Measurements from ENCODE around the gene TJP3. TPM values are rescaled to one million over a fixed set of nuclear protein-coding genes. Genes with fewer than 3 reads are reported as not detected.

TJP3 gene
- total RNA-seq, 1 donor from 2014 or later, result under 0.01 TPM

GRCh38 chr19:3710265-3710812 lies 2.2 kb downstream of the TJP3 start:
- no peak for DNase-seq (ENCODE audit: low read depth in 2 of 2)

GRCh38 chr19:3712663-3713611 lies 4.8 kb downstream of the TJP3 start:
- no peak for DNase-seq (ENCODE audit: low read depth in 2 of 2)

- DNase-seq (ENCODE audit: low read depth in 2 of 2), result no peak
Observed at GRCh38 chr19:3716147-3716668, 8.0 kb downstream of the TJP3 start.

DNA sequence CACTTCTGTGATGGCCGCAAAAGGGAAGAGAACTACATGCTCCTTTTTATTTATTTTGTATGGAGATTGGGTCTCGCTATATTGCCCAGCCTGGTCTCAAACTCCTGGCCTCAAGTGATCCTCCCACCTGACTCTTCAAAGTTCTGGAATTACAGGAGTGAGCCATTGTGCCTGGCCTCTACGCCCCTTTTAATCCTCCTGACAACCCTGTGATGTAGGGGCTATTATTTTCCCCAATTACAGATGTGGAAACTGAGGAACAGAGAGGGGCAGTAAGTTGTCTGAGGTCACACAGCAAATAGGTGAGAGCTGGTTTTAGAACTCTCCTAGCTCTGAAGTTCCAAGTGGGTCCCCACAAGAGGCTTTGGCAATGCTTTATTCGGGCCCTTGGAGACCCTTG lies 11.7 kb downstream of the TJP3 start:
- DNase-seq (ENCODE audit: low read depth in 2 of 2), result no peak

GRCh38 chr19:3720349-3720917 lies 12.2 kb downstream of the TJP3 start:
- DNase-seq (ENCODE audit: low read depth in 2 of 2), result no peak

GRCh38 chr19:3721131-3721886 lies 13.1 kb downstream of the TJP3 start:
- DNase-seq (ENCODE audit: low read depth in 2 of 2), result peak; percentile 64 to 78

- no peak for DNase-seq (ENCODE audit: low read depth in 2 of 2)
Observed at GRCh38 chr19:3721887-3722442, 13.8 kb downstream of the TJP3 start.

GRCh38 chr19:3722443-3723109 lies 14.4 kb downstream of the TJP3 start:
- DNase-seq (ENCODE audit: low read depth in 2 of 2), result no peak

GRCh38 chr19:3723110-3723488 lies 14.9 kb downstream of the TJP3 start:
- no peak for DNase-seq (ENCODE audit: low read depth in 2 of 2)

GRCh38 chr19:3723883-3724282 lies 15.7 kb downstream of the TJP3 start:
- no peak for DNase-seq (ENCODE audit: low read depth in 2 of 2)

GRCh38 chr19:3725121-3725520 lies 16.9 kb downstream of the TJP3 start:
- no peak for DNase-seq (ENCODE audit: low read depth in 2 of 2)

DNA sequence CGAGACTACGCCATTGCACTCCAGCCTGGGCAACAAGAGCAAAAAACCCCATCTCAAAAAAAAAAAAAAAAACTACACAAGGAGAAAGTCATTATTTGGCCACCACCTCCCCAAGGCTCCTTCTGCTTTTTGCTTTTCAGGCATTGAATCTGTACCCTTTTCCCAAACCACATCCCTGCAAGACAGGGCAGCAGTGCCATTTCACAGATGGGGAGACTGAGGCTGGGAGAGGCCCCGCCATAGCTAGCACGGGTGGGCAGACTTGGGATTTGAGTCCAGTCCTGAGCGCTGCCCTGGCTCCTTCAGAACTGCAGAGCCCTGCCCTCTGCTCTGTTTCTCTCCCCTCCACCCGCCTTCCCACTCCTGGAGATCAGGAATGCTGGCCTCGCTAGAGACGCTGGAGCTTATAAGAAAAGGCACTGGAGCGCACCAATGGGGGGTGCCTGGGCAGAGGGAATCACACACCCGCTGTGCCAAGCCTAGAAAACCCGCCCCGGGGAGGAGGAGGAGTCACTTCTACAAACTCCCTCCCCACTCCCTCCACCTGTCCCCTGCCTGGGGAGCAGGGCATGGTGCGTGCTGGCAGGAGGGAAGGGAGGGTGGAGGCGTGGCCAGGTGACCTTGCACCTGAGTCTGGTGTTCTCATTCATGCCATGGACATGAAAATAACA lies 17.6 kb downstream of the TJP3 start:
- no peak for DNase-seq (ENCODE audit: low read depth in 2 of 2)

DNA sequence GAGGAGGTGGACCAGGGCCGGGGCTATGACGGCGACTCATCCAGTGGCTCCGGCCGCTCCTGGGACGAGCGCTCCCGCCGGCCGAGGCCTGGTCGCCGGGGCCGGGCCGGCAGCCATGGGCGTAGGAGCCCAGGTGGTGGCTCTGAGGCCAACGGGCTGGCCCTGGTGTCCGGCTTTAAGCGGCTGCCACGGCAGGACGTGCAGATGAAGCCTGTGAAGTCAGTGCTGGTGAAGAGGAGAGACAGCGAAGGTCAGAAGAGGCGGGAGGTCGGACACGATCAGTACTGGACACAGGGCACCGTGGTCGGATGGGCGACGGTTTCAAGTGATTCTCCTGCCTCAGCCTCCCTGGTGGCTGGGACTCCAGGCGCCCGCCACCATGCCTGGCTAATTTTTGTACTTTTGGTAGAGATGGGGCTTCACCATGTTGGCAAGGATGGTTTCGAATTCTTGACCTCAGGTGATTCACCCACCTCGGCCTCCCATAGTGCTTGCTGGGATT lies 22.3 kb downstream of the TJP3 start:
- no peak for DNase-seq (ENCODE audit: low read depth in 2 of 2)

GRCh38 chr19:3732108-3732507 lies 23.9 kb downstream of the TJP3 start:
- no peak for DNase-seq (ENCODE audit: low read depth in 2 of 2)

- no peak for DNase-seq (ENCODE audit: low read depth in 2 of 2)
Observed at GRCh38 chr19:3733549-3734309, 25.5 kb downstream of the TJP3 start.

GRCh38 chr19:3734310-3734600 lies 26.1 kb downstream of the TJP3 start:
- DNase-seq (ENCODE audit: low read depth in 2 of 2), result no peak

DNA sequence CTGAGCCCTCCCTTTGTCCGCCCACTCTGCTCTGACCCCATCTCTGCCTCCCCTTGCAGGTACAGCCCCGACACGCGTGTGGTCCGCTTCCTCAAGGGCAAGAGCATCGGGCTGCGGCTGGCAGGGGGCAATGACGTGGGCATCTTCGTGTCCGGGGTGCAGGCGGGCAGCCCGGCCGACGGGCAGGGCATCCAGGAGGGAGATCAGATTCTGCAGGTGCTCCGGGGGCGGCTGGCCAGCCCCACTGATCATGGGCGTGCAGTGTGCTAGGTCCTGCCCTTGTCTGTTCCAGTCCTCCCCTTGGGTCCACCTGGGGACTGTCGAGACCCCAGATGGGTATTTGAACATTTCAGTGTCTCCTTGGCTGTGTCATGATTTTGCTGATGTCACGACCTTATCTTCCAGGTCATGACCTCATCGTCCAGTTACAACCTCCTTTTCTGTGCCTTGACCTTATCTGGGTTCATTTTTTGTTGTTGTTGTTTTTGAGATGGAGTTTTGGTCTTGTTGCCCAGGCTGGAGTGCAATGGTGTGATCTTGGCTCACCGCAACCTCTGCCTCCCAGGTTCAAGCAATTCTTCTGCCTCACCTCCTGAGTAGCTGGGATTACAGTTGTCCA lies 28.0 kb downstream of the TJP3 start:
- DNase-seq (ENCODE audit: low read depth in 2 of 2), result no peak

DNA sequence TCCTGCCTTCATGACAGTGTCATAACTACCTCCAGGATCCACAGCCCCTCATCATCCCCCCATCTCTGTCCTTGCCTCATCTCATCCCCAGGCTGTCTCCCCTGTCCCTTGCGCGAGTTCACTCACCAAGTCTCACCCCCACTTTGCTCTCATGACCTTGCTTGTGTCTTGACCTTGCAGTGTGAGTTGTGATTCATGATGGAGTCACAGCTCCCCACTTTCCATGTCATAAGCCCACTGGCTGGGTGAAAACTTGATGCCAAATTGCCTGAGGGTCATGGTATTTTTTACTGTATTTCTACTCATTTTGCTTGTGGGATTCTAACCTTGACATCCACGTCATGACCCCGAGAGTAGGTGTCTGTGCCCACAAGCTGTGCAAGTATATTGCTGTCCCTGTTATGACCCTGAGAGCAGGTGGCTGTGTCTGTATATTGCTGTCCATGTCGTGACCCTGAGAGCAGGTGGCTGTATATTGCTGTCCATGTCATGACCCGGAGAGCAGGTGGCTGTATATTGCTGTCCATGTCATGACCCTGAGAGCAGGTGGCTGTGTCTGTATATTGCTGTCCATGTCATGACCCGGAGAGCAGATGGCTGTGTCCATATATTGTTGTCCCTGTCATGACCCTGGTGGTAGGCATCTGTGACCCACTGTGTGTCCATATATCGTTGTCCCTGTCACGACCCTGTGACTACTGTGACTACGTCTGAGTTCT lies 29.5 kb downstream of the TJP3 start:
- no peak for DNase-seq (ENCODE audit: low read depth in 2 of 2)
